Measurements from ENCODE around the gene IFIT1. TPM values are rescaled to one million over a fixed set of nuclear protein-coding genes. Genes with fewer than 3 reads are reported as not detected.

Gene IFIT1
- total and polyA plus RNA-seq, 4 donors: 13.2 to 17.9 (median 15.6) TPM

DNA sequence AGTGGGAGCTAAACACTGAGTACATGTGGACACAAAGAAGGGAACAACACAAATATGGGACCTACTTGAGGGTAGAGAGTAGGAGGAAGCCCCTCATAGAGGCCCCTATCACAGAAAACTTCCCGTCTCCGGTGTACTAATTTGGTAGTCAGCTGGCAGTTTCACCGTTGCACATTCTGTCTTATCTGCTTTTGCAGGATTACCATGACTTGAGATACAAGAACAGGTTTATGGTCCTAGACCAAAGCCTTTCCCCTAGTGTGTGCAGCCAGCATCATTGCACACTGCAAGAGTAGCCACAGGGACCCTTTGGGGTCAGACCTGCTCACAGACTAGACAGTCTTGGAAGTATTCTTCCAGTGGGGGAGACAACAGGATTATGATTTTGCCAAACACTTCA, 20.4 kb upstream of the IFIT1 start:
- 70 to 88% methylated on average over 3 of the region's 3 CpGs for WGBS, 2 donors
- no peaks in the 10 kb centered on the region for H3K27me3 ChIP-seq (ENCODE audit: control insufficient read depth in 1 of 2, insufficient read depth in 2 of 2, low read length in 1 of 2)
- no peak overlapping the region for H3K4me3 ChIP-seq (ENCODE audit: low read length in 2 of 2)
- no peak for DNase-seq
- peaks cover 7 to 12% of the 10 kb centered on the region in 2 donors for H3K4me1 ChIP-seq (ENCODE audit: control insufficient read depth in 1 of 2, insufficient read depth in 2 of 2, low read length in 2 of 2)
- H3K9me3 ChIP-seq (ENCODE audit: control insufficient read depth, low read length): no peaks in the 10 kb centered on the region
- H3K27ac ChIP-seq (ENCODE audit: low read depth in 1 of 2, low read length in 2 of 2): no peak overlapping the region
- no peak for ATAC-seq (ENCODE audit: low FRiP score)
- H3K36me3 ChIP-seq (ENCODE audit: control insufficient read depth in 1 of 2, insufficient read depth in 2 of 2, low read length in 1 of 2): no peaks in the 10 kb centered on the region
- intact Hi-C loops (cut with DNase I): loop anchor here (5.0 kb wide), 2 partner anchors 45 to 95 kb away; partner anchors contain the start of gene IFIT3 (in 1 of the 2)

DNA sequence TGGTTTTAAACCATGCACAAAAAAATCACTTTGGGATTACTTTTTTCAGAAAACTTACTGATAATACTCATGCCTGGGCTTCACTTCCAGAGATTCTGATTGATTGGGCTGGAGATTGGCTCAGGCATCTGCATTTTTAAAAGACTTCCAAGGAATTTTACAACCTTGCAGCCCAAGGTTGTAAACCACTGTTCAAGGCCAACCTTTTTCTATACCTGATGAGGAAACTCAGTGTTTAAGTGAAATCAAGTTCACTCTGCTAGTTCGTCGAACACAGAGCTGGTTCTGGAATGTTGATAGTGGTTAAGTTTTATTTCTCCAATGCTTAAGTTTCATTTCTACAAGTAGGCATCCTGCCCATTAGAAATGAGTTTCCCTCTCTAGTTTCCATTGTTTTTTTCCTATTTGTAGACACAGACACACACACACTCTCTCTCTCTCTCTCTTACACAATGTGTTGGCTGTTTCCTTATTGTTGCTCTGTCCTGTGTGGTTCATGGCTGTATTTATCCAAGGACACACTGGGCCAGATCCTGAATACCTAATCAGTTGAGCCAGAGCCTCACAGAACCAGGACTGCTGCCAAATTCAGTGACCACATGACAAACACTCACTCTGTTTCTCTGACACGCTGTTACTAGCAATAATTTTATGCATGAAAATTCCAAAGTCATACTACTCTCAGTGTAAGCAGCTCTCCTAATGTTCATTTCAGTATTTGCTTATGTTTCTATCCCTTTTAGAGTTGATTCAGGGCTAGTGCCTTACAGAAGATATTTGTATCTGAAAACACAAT, 18.3 kb upstream of the IFIT1 start:
- H3K27me3 ChIP-seq (ENCODE audit: control insufficient read depth in 1 of 2, insufficient read depth in 2 of 2, low read length in 1 of 2): no peaks in the 10 kb centered on the region
- no peaks in the 10 kb centered on the region for H3K36me3 ChIP-seq (ENCODE audit: control insufficient read depth in 1 of 2, insufficient read depth in 2 of 2, low read length in 1 of 2)
- peak; percentile 95 for ATAC-seq (ENCODE audit: low FRiP score)
- no peaks in the 10 kb centered on the region for H3K9me3 ChIP-seq (ENCODE audit: control insufficient read depth, low read length)
- 0 to 1% methylated on average over 3 of the region's 3 CpGs for WGBS, 2 donors
- intact Hi-C loops (cut with DNase I): loop anchor here (5.0 kb wide), 2 partner anchors 47 to 97 kb away; partner anchors contain the start of gene IFIT3 (in 1 of the 2)
- DNase-seq: peak; percentile 80 to 86
- peak overlapping the region; percentile 88 to 92 for H3K27ac ChIP-seq (ENCODE audit: low read depth in 1 of 2, low read length in 2 of 2)
- H3K4me1 ChIP-seq (ENCODE audit: control insufficient read depth in 1 of 2, insufficient read depth in 2 of 2, low read length in 2 of 2): peaks cover 6 to 7% of the 10 kb centered on the region in 2 donors
- no peak overlapping the region for H3K4me3 ChIP-seq (ENCODE audit: low read length in 2 of 2)

DNA sequence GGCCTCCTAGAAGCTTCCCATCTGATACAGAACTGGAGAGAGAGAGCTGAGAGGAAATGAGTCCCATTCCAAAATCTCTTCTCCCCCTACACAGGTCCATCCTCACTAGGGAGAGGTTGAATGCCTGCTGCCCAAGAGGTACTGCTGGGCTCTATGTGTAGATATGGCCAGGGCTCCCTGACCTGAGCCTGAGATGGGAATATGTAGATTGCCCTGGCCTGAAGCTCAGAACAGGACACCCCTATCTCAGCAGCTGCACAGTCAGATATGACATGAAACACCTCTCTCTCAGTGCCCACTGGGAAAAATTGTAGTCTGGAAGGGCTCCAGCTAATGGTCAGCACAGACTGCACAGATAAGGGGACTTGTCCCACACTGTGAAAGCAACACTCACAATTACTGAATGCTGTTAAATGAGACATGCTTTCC, 17.7 kb upstream of the IFIT1 start:
- intact Hi-C loops (cut with DNase I): loop anchor here (5.0 kb wide), 2 partner anchors 47 to 97 kb away; partner anchors contain the start of gene IFIT3 (in 1 of the 2)
- no peaks in the 10 kb centered on the region for H3K9me3 ChIP-seq (ENCODE audit: control insufficient read depth, low read length)
- DNase-seq (no peak), ATAC-seq (ENCODE audit: low FRiP score) (peak; percentile 55)
- no peak overlapping the region for H3K4me3 ChIP-seq (ENCODE audit: low read length in 2 of 2)
- H3K36me3 ChIP-seq (ENCODE audit: control insufficient read depth in 1 of 2, insufficient read depth in 2 of 2, low read length in 1 of 2): no peaks in the 10 kb centered on the region
- H3K27me3 ChIP-seq (ENCODE audit: control insufficient read depth in 1 of 2, insufficient read depth in 2 of 2, low read length in 1 of 2): no peaks in the 10 kb centered on the region
- peaks cover 6 to 7% of the 10 kb centered on the region in 2 donors for H3K4me1 ChIP-seq (ENCODE audit: control insufficient read depth in 1 of 2, insufficient read depth in 2 of 2, low read length in 2 of 2)
- peak overlapping the region; percentile 88 to 92 for H3K27ac ChIP-seq (ENCODE audit: low read depth in 1 of 2, low read length in 2 of 2)

DNA sequence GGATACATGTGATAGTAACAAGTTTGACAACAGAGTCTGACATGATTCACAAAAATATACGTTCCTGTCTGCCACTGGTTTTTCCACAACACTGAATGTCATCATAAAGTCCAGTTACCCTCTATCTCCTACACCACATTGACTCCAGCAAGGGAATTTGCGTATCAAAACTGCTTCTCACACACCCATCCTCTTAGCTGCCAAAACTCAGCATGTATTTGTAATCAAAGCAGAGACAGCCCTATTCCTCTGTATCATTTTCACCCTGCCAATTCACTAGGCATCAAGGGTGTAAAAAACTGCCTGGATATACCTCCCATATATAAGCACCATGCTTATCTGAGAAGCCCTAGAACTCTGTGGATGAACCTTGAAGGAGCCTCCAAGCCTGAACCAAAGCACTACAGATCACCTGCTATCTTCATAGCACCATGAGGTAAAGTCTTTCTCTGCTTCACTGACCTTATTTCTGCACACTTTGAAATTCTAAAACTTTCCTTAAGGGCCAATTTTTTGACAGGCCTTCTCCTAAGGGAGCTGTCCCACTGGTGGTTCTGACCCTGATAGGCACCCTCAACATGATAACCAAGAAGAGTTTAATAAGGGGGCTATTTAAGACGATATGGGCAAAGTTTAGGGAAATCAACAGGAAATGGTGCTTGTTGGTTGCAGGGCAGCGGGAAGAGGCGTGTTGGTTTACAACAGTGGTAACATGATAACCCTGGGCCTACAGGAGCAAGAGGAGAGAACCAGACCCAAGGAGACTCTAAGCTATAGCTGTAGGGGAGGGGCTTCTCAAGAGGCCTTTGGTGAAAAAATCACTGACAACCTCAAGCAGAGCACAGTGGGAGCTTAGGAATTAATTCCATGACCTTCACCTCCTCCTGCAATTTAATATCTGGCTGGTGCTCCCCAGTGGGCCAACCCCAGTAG, 14.5 kb upstream of the IFIT1 start, which contains the start of gene IFIT1B:
Gene IFIT1B, plus strand, starts transcription at position 352 of the 933 bp plus-strand sequence. Its CDS starts 80 bp downstream, at position 432.
- ATAC-seq (ENCODE audit: low FRiP score): no peak
- WGBS, 2 donors: 94% methylated on average over 5 of the region's 5 CpGs
- Histone ChIP-seq H3K9me3 (ENCODE audit: control insufficient read depth, low read length) (no peaks in the 10 kb centered on the region), H3K27ac (ENCODE audit: low read depth in 1 of 2, low read length in 2 of 2) (no peak within 1 kb of the TSS), H3K36me3 (ENCODE audit: control insufficient read depth in 1 of 2, insufficient read depth in 2 of 2, low read length in 1 of 2) (no peaks in the 10 kb centered on the region), H3K4me1 (ENCODE audit: control insufficient read depth in 1 of 2, insufficient read depth in 2 of 2, low read length in 2 of 2) (peaks cover 6 to 7% of the 10 kb centered on the region in 2 donors), H3K4me3 (ENCODE audit: low read length in 2 of 2) (no peak within 1 kb of the TSS), H3K27me3 (ENCODE audit: control insufficient read depth in 1 of 2, insufficient read depth in 2 of 2, low read length in 1 of 2) (no peaks in the 10 kb centered on the region)
- no peak for DNase-seq
- intact Hi-C loops (cut with DNase I): no loop called here

DNA sequence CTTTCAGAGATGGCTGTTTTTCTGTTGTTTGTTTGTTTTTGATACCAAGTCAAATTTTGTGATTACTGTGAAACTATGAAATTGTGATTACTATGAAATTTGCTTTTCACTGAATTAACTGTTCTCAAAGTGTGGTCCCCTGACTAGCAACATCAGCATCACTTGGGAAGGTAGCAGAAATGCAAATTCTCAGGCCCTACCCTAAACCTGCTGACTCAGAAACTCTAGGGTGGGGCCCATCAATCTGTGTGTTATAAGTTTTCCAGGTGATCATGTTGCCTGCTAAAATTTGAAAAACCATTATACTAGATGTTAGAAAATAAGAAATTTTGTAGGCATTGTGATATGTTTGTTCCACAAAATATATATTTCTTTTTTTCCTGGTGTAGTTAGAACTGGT, 13.3 kb upstream of the IFIT1 start:
- intact Hi-C loops (cut with DNase I): no loop called here
- H3K4me1 ChIP-seq (ENCODE audit: control insufficient read depth in 1 of 2, insufficient read depth in 2 of 2, low read length in 2 of 2): peaks cover 6 to 7% of the 10 kb centered on the region in 2 donors
- no peaks in the 10 kb centered on the region for H3K9me3 ChIP-seq (ENCODE audit: control insufficient read depth, low read length)
- DNase-seq (no peak), ATAC-seq (ENCODE audit: low FRiP score) (no peak)
- no peak overlapping the region for H3K27ac ChIP-seq (ENCODE audit: low read depth in 1 of 2, low read length in 2 of 2)
- no peaks in the 10 kb centered on the region for H3K36me3 ChIP-seq (ENCODE audit: control insufficient read depth in 1 of 2, insufficient read depth in 2 of 2, low read length in 1 of 2)
- no peaks in the 10 kb centered on the region for H3K27me3 ChIP-seq (ENCODE audit: control insufficient read depth in 1 of 2, insufficient read depth in 2 of 2, low read length in 1 of 2)
- no peak overlapping the region for H3K4me3 ChIP-seq (ENCODE audit: low read length in 2 of 2)

DNA sequence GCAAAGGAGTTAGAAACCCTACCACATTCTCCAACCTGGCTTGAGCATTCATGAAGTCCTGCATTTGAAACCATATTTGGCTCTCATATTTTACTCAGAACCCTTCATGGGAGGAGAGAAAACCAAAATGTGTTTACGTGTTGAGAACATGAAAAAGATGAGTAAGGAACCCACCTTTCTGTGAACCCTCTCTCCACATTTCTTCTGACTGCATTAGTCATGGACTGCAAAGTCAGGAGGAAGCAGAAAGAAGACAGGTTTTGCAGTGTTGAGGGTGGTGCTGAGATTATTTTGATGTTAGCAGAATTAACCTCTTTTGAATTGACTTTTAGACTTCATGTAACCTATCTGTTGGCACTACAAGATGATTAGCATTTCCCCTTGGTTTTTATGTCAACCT, 9.7 kb upstream of the IFIT1 start:
- Histone ChIP-seq H3K36me3 (ENCODE audit: control insufficient read depth in 1 of 2, insufficient read depth in 2 of 2, low read length in 1 of 2) (no peaks in the 10 kb centered on the region), H3K9me3 (ENCODE audit: control insufficient read depth, low read length) (no peaks in the 10 kb centered on the region), H3K4me1 (ENCODE audit: control insufficient read depth in 1 of 2, insufficient read depth in 2 of 2, low read length in 2 of 2) (no peaks in the 10 kb centered on the region), H3K27ac (ENCODE audit: low read depth in 1 of 2, low read length in 2 of 2) (no peak overlapping the region), H3K4me3 (ENCODE audit: low read length in 2 of 2) (no peak overlapping the region), H3K27me3 (ENCODE audit: control insufficient read depth in 1 of 2, insufficient read depth in 2 of 2, low read length in 1 of 2) (no peaks in the 10 kb centered on the region)
- no peak for ATAC-seq (ENCODE audit: low FRiP score)
- 85 to 88% methylated on average over 1 of the region's 1 CpG for WGBS, 2 donors
- intact Hi-C loops (cut with DNase I): no loop called here
- DNase-seq: no peak

DNA sequence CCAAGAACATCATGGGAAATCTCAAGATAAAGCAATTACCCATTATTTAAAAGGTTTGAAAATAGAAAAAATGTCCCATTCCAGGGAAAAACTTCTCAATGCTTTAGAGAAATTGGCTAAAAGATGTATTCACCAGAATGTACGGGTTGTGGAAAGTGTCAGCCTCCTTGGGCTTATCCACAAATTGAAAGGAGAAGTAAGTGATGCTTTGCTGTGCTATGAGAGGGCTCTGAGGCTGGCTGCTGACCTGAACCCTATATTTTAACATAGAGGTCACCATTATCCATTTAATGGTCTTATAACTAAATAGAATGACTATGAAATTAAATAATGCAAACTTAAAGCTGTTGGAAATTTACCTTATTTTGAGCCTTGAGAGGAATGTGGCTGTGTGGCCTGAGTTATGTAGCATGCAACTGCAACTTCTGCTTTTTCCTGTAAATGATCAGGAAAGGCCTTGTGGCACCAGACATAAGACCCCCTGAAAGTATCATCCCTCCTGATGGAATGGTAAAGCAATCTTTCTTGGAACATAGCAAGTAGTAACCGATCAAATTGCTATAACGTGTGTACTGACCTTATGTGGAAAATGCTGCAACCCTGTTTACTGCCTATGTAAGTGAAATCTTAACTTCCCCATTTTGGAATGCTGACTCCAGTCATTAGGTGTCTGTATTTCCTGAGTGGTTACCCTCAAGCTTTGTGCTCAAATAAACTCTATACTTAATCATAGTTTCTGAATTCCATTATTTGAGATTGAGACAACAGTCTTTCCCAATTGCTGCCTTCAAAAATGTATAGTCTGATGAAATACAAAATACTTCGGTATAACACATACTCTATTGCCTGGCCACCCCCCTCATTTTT, 7.7 kb upstream of the IFIT1 start:
- H3K27me3 ChIP-seq (ENCODE audit: control insufficient read depth in 1 of 2, insufficient read depth in 2 of 2, low read length in 1 of 2): no peaks in the 10 kb centered on the region
- no peaks in the 10 kb centered on the region for H3K4me1 ChIP-seq (ENCODE audit: control insufficient read depth in 1 of 2, insufficient read depth in 2 of 2, low read length in 2 of 2)
- intact Hi-C loops (cut with DNase I): no loop called here
- H3K9me3 ChIP-seq (ENCODE audit: control insufficient read depth, low read length): no peaks in the 10 kb centered on the region
- no peak overlapping the region for H3K27ac ChIP-seq (ENCODE audit: low read depth in 1 of 2, low read length in 2 of 2)
- WGBS, 2 donors: 82 to 93% methylated on average over 4 of the region's 4 CpGs
- H3K36me3 ChIP-seq (ENCODE audit: control insufficient read depth in 1 of 2, insufficient read depth in 2 of 2, low read length in 1 of 2): no peaks in the 10 kb centered on the region
- H3K4me3 ChIP-seq (ENCODE audit: low read length in 2 of 2): no peak overlapping the region
- ATAC-seq (ENCODE audit: low FRiP score): no peak
- no peak for DNase-seq

DNA sequence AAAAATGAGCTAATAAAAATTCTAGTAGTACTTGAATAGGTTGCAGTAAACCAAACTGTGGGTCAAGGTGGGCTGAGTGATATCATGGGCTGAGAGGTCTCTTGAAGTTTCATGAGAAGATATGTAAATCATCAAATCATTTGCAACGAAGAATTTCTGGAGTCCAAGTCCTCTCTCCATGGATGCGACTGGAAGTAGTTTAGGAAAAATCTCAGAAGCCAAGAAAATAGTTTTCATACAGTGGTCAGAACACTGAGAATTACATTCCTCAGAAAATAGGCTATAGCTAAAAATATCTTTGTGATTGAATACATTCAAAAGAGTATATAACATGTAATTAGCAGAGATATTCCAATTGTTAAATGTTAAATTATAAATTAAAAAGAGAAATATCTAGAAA, 3.6 kb upstream of the IFIT1 start:
- ATAC-seq (ENCODE audit: low FRiP score): no peak

More for the DNA sequence above, 3.6 kb upstream of the IFIT1 start:
- Histone ChIP-seq H3K4me1 (ENCODE audit: control insufficient read depth in 1 of 2, insufficient read depth in 2 of 2, low read length in 2 of 2) (peaks cover 1 to 3% of the 10 kb centered on the region in 2 donors), H3K27ac (ENCODE audit: low read depth in 1 of 2, low read length in 2 of 2) (no peak overlapping the region), H3K9me3 (ENCODE audit: control insufficient read depth, low read length) (no peaks in the 10 kb centered on the region), H3K36me3 (ENCODE audit: control insufficient read depth in 1 of 2, insufficient read depth in 2 of 2, low read length in 1 of 2) (no peaks in the 10 kb centered on the region), H3K4me3 (ENCODE audit: low read length in 2 of 2) (no peak overlapping the region), H3K27me3 (ENCODE audit: control insufficient read depth in 1 of 2, insufficient read depth in 2 of 2, low read length in 1 of 2) (no peaks in the 10 kb centered on the region)
- WGBS, 2 donors: 31 to 42% methylated on average over 2 of the region's 2 CpGs
- DNase-seq: no peak
- intact Hi-C loops (cut with DNase I): no loop called here

All from aorta (tissue), 5 donors.